RWPE1 (cell line): ENCODE data around the gene ZNF565.
A peak's percentile ranks its signal among the peaks of the same experiment; 100 is the strongest.
"Not testable (repeated sequence)": the region's sequence is repeated elsewhere in the genome, so short reads cannot be mapped to it uniquely, and the experiment has no call there.

Experiments used
- CTCF ChIA-PET: fragments of 350-600 bp; sonication (Branson Sonifier 250); formaldehyde crosslinking; extraction: SDS; loops from one replicate; lab custom pipeline; 2021; lab: Yijun Ruan, JAX
- POLR2A ChIA-PET: fragments of 400-600 bp; formaldehyde crosslinking; extraction: SDS; loops from one replicate; lab custom pipeline; 2020; ENCODE audit warnings: antibody characterized with exemption; ENCODE audit not compliant: low non-redundant PET; lab: Yijun Ruan, JAX
- DNase-seq: peaks from one replicate; pipeline ENCODE4 v3.0.0; 2012; ENCODE audit warnings: low spot score
- H3K27ac ChIP-seq: fragments of 450-650 bp; 2 replicates; pipeline ENCODE4 v1.5.1; 2017
- TF ChIP-seq, protein P1 (sequence below): fragments of 450-650 bp; conservative IDR thresholded peaks from 2 replicates; pipeline ENCODE4 v1.5.1; 2017; ENCODE audit warnings: low read depth, mild to moderate bottlenecking

Gene ZNF565

DNA sequence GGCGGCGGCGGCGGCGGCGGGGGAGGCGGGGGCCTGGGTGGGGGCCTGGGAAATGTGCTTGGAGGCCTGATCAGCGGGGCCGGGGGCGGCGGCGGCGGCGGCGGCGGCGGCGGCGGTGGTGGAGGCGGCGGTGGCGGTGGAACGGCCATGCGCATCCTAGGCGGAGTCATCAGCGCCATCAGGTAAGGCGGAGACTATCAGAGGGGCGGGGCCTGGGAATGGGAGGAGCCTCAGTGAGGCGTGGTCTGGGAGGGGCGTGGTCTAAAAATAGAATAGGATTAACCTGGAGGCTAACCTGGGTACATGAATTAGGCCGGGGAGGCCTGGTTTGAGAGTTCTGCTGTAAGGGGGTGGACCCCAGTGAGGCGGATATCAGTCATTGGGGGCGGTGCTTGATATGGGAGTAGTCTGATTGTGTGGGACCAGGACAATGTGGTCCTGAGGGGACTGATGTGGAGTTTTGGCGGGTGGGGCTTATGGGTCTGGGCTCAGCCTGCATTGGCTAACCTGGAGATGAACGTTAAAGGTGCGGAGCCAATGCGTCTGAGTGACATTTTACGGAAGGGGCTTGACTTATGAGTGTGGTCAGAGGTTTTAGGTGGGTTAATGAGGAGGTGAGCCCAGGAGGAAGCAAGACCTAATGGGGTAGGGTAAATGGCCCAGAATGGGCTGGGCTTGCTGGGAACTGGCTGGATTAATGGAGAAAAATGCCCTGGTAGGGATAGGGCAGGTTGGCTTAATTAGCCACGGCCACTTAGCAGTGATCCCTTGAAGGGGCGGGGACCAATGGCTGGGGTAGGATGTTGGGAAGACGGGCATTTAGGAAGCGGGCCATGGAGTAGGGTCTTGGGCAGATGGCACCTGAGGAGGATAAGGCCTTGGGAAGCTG is 73.2 kb downstream of the ZNF565 start:
- POLR2A ChIA-PET: no interaction called here
- peak; percentile 91 for DNase-seq
- TF ChIP-seq, protein P1, sequence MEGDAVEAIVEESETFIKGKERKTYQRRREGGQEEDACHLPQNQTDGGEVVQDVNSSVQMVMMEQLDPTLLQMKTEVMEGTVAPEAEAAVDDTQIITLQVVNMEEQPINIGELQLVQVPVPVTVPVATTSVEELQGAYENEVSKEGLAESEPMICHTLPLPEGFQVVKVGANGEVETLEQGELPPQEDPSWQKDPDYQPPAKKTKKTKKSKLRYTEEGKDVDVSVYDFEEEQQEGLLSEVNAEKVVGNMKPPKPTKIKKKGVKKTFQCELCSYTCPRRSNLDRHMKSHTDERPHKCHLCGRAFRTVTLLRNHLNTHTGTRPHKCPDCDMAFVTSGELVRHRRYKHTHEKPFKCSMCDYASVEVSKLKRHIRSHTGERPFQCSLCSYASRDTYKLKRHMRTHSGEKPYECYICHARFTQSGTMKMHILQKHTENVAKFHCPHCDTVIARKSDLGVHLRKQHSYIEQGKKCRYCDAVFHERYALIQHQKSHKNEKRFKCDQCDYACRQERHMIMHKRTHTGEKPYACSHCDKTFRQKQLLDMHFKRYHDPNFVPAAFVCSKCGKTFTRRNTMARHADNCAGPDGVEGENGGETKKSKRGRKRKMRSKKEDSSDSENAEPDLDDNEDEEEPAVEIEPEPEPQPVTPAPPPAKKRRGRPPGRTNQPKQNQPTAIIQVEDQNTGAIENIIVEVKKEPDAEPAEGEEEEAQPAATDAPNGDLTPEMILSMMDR: no peak
- CTCF ChIA-PET: no interaction called here
- H3K27ac ChIP-seq: peak overlapping the region; percentile 98

- CTCF ChIA-PET: no interaction called here
- H3K27ac ChIP-seq: peak overlapping the region; percentile 98
- POLR2A ChIA-PET: interaction anchor here (0.6 to 1.1 kb wide), 3 partner anchors 8 to 13 kb away, joined by 3 to 4 read pairs (median 4); no protein-coding TSS in a partner anchor
- TF ChIP-seq, protein P1: no peak
- DNase-seq: peak; percentile 63
Measured at GRCh38 chr19:36140304-36141038, 74.0 kb downstream of the ZNF565 start.

GRCh38 chr19:36139473-36140303 is 74.8 kb downstream of the ZNF565 start, which contains the start of gene CAPNS1:
CAPNS1 (plus strand) TSS chr19:36140066; CDS start chr19:36141012, 946 bp downstream.
- CTCF ChIA-PET: no interaction called here

GRCh38 chr19:36139120-36139472 is 75.4 kb downstream of the ZNF565 start:
- POLR2A ChIA-PET: interaction anchor here (1.0 to 1.1 kb wide), 2 partner anchors 10 to 11 kb away, joined by 3 to 4 read pairs; no protein-coding TSS in a partner anchor
- TF ChIP-seq, protein P1: no peak
- DNase-seq: no peak
- peak overlapping the region; percentile 98 for H3K27ac ChIP-seq
- CTCF ChIA-PET: no interaction called here

More at GRCh38 chr19:36139473-36140303, 74.8 kb downstream of the ZNF565 start, which contains the start of gene CAPNS1:
- POLR2A ChIA-PET: interaction anchor here (1.0 to 1.1 kb wide), 2 partner anchors 10 to 12 kb away, joined by 3 to 4 read pairs; no protein-coding TSS in a partner anchor
- peak; percentile 94 for DNase-seq
- TF ChIP-seq, protein P1: no peak
- H3K27ac ChIP-seq: peak within 1 kb of the TSS; percentile 98

DNA sequence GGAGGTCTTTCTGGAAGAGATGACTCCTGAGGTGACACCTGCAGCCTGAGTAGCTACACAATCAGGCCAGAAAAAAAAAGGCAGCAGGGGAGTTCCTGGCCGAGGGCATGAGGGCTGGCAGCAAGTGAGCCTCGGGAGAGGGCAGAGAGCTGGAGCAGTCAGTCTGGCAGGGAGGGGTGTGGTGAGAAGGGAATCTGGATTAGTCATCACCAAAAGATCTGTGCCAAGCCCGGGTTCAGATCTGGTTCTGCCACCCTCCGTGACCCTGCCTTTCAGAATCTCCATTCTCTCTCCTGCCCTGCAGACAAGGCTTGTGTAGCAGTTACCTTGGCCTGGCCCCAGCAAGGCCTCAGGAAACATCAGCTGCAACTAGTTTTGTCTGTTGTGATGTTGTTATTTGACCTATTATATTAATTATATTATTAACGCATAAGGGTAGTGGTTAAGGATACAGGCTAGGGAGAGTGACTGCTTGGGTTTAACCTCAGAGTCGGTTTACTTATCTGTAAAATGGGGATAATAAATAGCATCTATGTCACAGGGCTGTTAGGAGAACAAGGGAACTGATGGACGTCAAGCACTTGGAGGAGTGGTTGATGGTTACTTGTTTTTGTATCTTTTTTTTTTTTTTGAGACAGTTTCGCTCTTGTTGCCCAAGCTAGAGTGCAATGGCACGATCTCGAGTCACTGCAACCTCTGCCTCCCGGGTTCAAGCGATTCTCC is 77.3 kb downstream of the ZNF565 start:
- DNase-seq: peak; percentile 91
- ChIA-PET POLR2A (interaction anchor here (0.6 to 0.8 kb wide), 2 partner anchors 9 to 23 kb away, joined by 4 read pairs; no protein-coding TSS in a partner anchor), CTCF (no interaction called here)
- H3K27ac ChIP-seq: peak overlapping the region; percentile 98
- TF ChIP-seq, protein P1: no peak

DNA sequence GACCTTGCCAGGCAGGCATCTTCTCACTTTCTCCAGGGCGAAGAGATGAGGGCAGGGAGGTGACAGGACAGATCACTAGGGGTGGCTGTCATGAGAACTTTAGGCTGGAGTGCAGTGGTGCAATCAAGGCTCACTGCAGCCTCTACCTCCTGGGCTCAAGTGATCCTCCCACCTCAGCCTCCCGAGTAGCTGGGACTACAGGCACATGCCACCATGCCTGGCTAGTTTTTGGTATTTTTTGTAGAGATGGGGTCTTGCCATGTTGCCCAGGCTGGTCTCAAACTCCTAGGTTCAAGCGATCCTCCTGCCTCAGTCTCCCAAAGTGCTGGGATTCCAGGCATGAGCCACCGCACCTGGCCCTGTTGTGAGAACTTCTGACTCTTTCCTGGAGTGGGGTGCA is 79.6 kb downstream of the ZNF565 start:
- H3K27ac ChIP-seq: peak overlapping the region; percentile 98; the same call in 1 of the 2 replicates
- POLR2A ChIA-PET: interaction anchor here (0.7 kb wide), 1 partner anchor 1183 kb away, joined by 4 read pairs; no protein-coding TSS in a partner anchor
- CTCF ChIA-PET: interaction anchor here (0.6 kb wide), 1 partner anchor 37 kb away, joined by 4 read pairs; no protein-coding TSS in a partner anchor
- DNase-seq: not testable (repeated sequence)
